ENCODE data around the gene FXR2. TPM values are rescaled to one million over a fixed set of nuclear protein-coding genes. Genes with fewer than 3 reads are reported as not detected.
A peak's percentile ranks its signal among the peaks of the same experiment; 100 is the strongest.
"Not testable (repeated sequence)": the region's sequence is repeated elsewhere in the genome, so short reads cannot be mapped to it uniquely, and the experiment has no call there.

The FXR2 gene
- total RNA-seq, 4 donors from 2014 or later: 11.7 to 25.4 (median 22.4) TPM

DNA sequence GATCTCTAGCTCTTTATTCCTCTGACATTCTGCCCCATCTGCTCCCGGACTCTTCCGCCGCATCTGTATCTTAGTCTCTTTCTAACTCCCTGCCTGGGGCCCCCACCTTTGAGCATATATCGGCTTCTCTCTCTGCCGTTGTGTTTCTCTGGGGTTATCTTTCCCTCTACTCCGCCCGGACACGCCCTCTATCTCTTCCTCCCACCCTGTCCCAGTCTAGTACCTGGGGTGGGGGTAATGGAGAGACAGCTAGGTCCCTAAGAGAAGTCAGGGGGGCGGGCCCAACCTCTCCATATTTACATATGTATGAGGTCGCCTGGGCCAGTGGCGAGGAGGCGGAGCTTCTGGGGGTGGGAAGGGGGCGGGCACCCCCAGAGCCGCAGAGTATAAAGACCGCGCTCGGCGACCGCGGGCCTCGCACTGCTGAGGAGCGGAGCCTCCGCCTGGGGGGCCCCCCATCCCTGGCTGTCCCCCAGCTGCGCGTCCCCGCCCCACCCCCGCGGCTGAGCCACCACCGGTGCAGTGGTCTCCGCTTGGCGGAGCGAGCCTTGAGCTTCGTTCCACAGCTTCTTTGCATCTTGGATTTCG lies 35.9 kb upstream of the FXR2 start, which contains the start of gene ATP1B2:
Gene ATP1B2, plus strand, starts transcription at position 418 of the 588 bp plus-strand sequence. CDS start 593 bp downstream, outside the sequence.
- intact Hi-C loops (cut with DNase I; ENCODE audit: low total_unique reads): no loop called here

DNA sequence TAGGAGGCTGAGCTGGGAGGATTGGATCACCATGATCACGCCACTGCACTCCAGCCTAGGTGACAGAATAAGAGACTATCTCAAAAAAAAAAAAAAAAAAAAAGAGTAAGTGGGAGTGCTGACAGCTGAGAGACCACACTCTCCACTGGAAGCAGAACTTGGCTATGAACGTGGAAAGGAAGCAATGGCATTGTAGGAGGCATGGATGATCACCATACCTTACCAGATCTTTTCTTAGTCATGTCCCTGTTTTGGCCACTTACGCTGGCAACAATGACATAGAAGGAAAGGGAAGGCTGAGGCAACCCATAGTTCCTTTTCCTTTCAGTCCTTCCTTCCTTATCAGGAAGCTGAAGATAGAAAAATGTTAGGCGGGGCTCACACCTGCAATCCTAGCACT lies 32.3 kb upstream of the FXR2 start:
- no peak for DNase-seq
- peaks cover 4 to 21% (median 19%) of the 10 kb centered on the region in 4 donors for H3K4me1 ChIP-seq
- 72 to 87% methylated on average over 3 to 4 of the region's 4 CpGs for WGBS, 2 donors (ENCODE audit: low coverage in 1 of 2)
- in situ Hi-C loops (cut with MboI; ENCODE audit: low pct_ligation_motif_present in 1 of 4, low pct_unique_long_range_greater_than_20kb in 1 of 4, low sequenced_read_pairs in 3 of 4): no loop called here
- TF ChIP-seq, protein P1, sequence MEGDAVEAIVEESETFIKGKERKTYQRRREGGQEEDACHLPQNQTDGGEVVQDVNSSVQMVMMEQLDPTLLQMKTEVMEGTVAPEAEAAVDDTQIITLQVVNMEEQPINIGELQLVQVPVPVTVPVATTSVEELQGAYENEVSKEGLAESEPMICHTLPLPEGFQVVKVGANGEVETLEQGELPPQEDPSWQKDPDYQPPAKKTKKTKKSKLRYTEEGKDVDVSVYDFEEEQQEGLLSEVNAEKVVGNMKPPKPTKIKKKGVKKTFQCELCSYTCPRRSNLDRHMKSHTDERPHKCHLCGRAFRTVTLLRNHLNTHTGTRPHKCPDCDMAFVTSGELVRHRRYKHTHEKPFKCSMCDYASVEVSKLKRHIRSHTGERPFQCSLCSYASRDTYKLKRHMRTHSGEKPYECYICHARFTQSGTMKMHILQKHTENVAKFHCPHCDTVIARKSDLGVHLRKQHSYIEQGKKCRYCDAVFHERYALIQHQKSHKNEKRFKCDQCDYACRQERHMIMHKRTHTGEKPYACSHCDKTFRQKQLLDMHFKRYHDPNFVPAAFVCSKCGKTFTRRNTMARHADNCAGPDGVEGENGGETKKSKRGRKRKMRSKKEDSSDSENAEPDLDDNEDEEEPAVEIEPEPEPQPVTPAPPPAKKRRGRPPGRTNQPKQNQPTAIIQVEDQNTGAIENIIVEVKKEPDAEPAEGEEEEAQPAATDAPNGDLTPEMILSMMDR (IDR thresholded peaks at IDR 0.05): no peak
- TF ChIP-seq POLR2AphosphoS5 (IDR thresholded peaks at IDR 0.05) (no peak), EP300 (IDR thresholded peaks at IDR 0.05; ENCODE audit: low read depth) (no peak), POLR2A (IDR thresholded peaks at IDR 0.05) (no peak)
- H3K27ac ChIP-seq: no peak overlapping the region
- no peaks in the 10 kb centered on the region for H3K36me3 ChIP-seq
- no peaks in the 10 kb centered on the region for H3K9me3 ChIP-seq
- no peak overlapping the region for H3K4me3 ChIP-seq
- intact Hi-C loops (cut with DNase I; ENCODE audit: low total_unique reads): no loop called here
- peaks cover 40% of the 10 kb centered on the region for H3K27me3 ChIP-seq

More for the DNA sequence above, 35.9 kb upstream of the FXR2 start, which contains the start of gene ATP1B2:
- Histone ChIP-seq H3K4me1 (peaks cover 4 to 23% (median 19%) of the 10 kb centered on the region in 4 donors), H3K36me3 (no peaks in the 10 kb centered on the region), H3K27ac (peak within 1 kb of the TSS; percentile 5 to 64 (median 48)), H3K4me3 (peak within 1 kb of the TSS; percentile 18 to 68 (median 38)), H3K27me3 (peaks cover 51% of the 10 kb centered on the region), H3K9me3 (no peaks in the 10 kb centered on the region)
- DNase-seq: peak; percentile 75
- 0 to 1% methylated on average over 3 to 33 of the region's 34 CpGs for WGBS, 2 donors (ENCODE audit: low coverage in 1 of 2)
- TF ChIP-seq, protein P1 (IDR thresholded peaks at IDR 0.05): no peak
- TF ChIP-seq EP300 (IDR thresholded peaks at IDR 0.05; ENCODE audit: low read depth) (no peak), POLR2AphosphoS5 (IDR thresholded peaks at IDR 0.05) (no peak), POLR2A (IDR thresholded peaks at IDR 0.05) (no peak)
- in situ Hi-C loops (cut with MboI; ENCODE audit: low pct_ligation_motif_present in 1 of 4, low pct_unique_long_range_greater_than_20kb in 1 of 4, low sequenced_read_pairs in 3 of 4): no loop called here

DNA sequence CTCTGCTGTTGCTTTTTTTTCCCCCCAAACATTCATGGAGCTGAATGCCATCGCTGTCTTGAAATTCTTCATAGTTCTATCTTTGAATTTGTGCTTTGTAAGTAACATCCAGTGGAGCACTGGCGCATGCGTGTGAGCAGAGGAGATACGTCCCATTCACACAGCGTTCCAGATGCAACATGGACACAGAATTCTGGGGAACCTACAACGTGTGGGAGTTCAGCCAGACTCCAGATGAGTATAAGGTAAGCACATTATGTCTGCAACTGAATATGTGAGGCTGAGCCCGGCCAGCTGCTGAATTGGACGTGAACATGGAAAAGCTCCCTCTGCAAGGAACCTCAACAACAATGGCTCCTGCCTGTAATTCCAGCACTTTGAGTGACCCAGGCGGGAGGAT lies 31.8 kb upstream of the FXR2 start:
- Histone ChIP-seq H3K4me1 (peaks cover 2 to 16% (median 15%) of the 10 kb centered on the region in 4 donors), H3K27me3 (peaks cover 35% of the 10 kb centered on the region), H3K9me3 (no peaks in the 10 kb centered on the region), H3K4me3 (no peak overlapping the region), H3K36me3 (no peaks in the 10 kb centered on the region), H3K27ac (no peak overlapping the region)
- DNase-seq: no peak
- intact Hi-C loops (cut with DNase I; ENCODE audit: low total_unique reads) (no loop called here), in situ Hi-C loops (cut with MboI; ENCODE audit: low pct_ligation_motif_present in 1 of 4, low pct_unique_long_range_greater_than_20kb in 1 of 4, low sequenced_read_pairs in 3 of 4) (no loop called here)
- WGBS, 2 donors (ENCODE audit: low coverage in 1 of 2): 87% methylated on average over 8 of the region's 9 CpGs; no CpG with 5 or more reads in 1 of the 2 donors
- TF ChIP-seq POLR2A (IDR thresholded peaks at IDR 0.05) (no peak), EP300 (IDR thresholded peaks at IDR 0.05; ENCODE audit: low read depth) (no peak), POLR2AphosphoS5 (IDR thresholded peaks at IDR 0.05) (no peak)
- TF ChIP-seq, protein P1 (IDR thresholded peaks at IDR 0.05): no peak

DNA sequence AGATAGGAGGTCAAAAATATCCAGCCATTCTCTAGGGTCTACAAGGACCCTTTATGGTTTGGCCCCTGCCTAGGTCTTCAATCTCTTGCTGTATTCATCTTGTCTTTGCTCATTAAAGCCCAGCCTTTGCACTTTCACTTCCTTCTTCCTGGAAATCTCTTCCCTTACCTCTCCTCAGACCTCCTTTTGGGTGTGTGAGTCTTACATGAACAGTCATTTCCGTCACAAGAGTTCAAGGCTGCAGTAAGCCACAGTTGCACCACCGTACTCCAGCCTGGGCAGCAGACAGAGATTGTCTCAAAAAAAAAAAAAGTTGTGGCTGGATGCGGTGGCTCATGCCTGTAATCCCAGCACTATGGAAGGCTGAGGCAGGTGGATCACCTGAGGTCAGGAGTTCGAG lies 30.1 kb upstream of the FXR2 start:
- in situ Hi-C loops (cut with MboI; ENCODE audit: low pct_ligation_motif_present in 1 of 4, low pct_unique_long_range_greater_than_20kb in 1 of 4, low sequenced_read_pairs in 3 of 4) (no loop called here), intact Hi-C loops (cut with DNase I; ENCODE audit: low total_unique reads) (no loop called here)
- WGBS, 2 donors (ENCODE audit: low coverage in 1 of 2): 72% methylated on average over 4 of the region's 4 CpGs; no CpG with 5 or more reads in 1 of the 2 donors

DNA sequence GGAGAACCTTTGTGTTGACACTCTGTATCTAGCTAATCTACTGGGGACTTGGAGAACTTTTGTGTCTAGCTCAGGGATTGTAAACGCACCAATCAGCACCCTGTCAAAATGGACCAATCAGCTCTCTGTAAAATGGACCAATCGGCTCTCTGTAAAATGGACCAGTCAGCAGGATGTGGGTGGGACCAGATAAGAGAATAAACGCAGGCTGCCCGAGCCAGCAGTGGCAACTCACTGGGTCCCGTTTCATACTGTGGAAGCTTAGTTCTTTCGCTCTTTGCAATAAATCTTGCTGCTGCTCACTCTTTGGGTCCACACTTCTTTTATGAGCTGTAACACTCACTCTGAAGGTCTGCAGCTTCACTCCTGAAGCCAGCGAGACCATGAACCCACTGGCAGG lies 26.9 kb upstream of the FXR2 start:
- H3K4me1 ChIP-seq; H3K4me3 ChIP-seq; H3K9me3 ChIP-seq; H3K27ac ChIP-seq; in situ Hi-C loops (cut with MboI; ENCODE audit: low pct_ligation_motif_present in 1 of 4, low pct_unique_long_range_greater_than_20kb in 1 of 4, low sequenced_read_pairs in 3 of 4); H3K36me3 ChIP-seq; intact Hi-C loops (cut with DNase I; ENCODE audit: low total_unique reads); DNase-seq; H3K27me3 ChIP-seq: not testable (repeated sequence)
- WGBS, 2 donors (ENCODE audit: low coverage in 1 of 2): 57 to 80% methylated on average over 1 to 6 of the region's 7 CpGs

More for the DNA sequence above, 30.1 kb upstream of the FXR2 start:
- Histone ChIP-seq H3K27ac (no peak overlapping the region), H3K9me3 (no peaks in the 10 kb centered on the region), H3K4me1 (no peaks in the 10 kb centered on the region), H3K4me3 (no peak overlapping the region), H3K27me3 (peaks cover 18% of the 10 kb centered on the region), H3K36me3 (no peaks in the 10 kb centered on the region)
- DNase-seq: no peak
- no peak for TF ChIP-seq EP300 (IDR thresholded peaks at IDR 0.05; ENCODE audit: low read depth)
- no peak for TF ChIP-seq POLR2A (IDR thresholded peaks at IDR 0.05)
- TF ChIP-seq, protein P1 (IDR thresholded peaks at IDR 0.05): no peak
- no peak for TF ChIP-seq POLR2AphosphoS5 (IDR thresholded peaks at IDR 0.05)

Data from transverse colon (tissue), 4 donors.